GM12878 (cell line): Measurements from ENCODE around the gene CAMK4.

Experiments used
- EP300 ChIP-seq, 2 experiments: fragments of 150-350 bp in 1 of 2; IDR thresholded peaks; 2 replicates each; pipeline ENCODE4 v1.6.1; 2011 to 2012; ENCODE audit warnings: low read depth in 2 of 2, low read length in 2 of 2, borderline replicate concordance in 1 of 2, improper control_type of control experiment in 1 of 2, inconsistent platforms in 1 of 2; ENCODE audit not compliant: control insufficient read depth in 1 of 2
- TF ChIP-seq, protein P1 (sequence below): IDR thresholded peaks from 2 replicates; pipeline ENCODE4 v1.6.1; 2012; ENCODE audit warnings: low read depth, low read length, improper control_type of control experiment
- TF ChIP-seq, protein P2 (sequence below): IDR thresholded peaks from 2 replicates; pipeline ENCODE4 v1.6.1; 2012; ENCODE audit warnings: low read length, inconsistent platforms

DNA sequence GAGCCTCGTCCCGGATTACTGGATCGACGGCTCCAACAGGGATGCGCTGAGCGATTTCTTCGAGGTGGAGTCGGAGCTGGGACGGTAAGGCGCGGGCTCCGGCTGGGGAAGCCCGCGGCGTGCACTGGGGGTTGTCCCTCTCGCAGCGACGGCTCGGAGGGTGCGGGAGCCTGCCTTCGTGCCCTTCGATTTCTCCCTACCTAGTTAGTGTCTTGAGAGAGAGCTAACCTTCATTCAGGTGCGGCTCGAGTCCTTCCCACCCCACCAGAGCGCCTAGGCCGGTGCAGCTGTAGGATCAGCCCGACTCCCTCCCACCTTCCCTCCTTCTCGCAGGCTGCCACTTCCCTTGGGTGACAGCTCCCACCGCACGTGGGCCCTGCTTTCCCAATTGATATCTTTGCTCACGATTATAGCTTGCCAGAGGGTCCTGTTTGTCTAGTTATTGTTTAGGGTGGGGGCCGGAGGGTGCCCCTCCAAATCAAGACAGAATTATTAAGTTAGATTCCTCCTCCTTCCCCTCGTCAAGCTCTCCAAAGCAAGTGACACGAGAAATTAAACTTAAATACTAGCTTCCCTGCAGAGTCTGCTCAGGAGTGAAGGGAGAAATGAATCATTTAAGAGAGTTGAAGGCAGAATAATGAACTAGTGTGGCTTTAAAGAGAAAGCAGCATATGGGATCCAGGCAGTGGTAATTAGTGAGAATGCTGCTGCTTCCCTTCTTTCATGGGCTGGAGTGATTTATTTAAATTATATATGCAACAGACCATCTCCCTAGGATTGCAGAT is 569 bp downstream of the CAMK4 start:
- TF ChIP-seq, protein P1, sequence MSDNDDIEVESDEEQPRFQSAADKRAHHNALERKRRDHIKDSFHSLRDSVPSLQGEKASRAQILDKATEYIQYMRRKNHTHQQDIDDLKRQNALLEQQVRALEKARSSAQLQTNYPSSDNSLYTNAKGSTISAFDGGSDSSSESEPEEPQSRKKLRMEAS, result no peak
- TF ChIP-seq EP300 (IDR thresholded peaks at IDR 0.05; ENCODE audit: borderline replicate concordance in 1 of 2, control insufficient read depth in 1 of 2, low read depth in 2 of 2, low read length in 2 of 2), result no peak
- TF ChIP-seq, protein P2, sequence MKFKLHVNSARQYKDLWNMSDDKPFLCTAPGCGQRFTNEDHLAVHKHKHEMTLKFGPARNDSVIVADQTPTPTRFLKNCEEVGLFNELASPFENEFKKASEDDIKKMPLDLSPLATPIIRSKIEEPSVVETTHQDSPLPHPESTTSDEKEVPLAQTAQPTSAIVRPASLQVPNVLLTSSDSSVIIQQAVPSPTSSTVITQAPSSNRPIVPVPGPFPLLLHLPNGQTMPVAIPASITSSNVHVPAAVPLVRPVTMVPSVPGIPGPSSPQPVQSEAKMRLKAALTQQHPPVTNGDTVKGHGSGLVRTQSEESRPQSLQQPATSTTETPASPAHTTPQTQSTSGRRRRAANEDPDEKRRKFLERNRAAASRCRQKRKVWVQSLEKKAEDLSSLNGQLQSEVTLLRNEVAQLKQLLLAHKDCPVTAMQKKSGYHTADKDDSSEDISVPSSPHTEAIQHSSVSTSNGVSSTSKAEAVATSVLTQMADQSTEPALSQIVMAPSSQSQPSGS, result no peak
